NCI-H2081 (cell line): ENCODE results near the gene EPYC.

Experiments
- DNase-seq, 2 experiments: peaks; one replicate each; lab custom pipeline; 2025; lab: John Stamatoyannopoulos, UW

EPYC gene

GRCh38 chr12:90954921-90955320 is 49.9 kb downstream of the EPYC start, which contains the start of gene CCER1:
CCER1 (minus strand) TSS chr12:90955176; CDS start chr12:90954742, 434 bp downstream.
- DNase-seq: no peak

GRCh38 chr12:90954428-90954827 is 50.3 kb downstream of the EPYC start:
- no peak for DNase-seq

DNA sequence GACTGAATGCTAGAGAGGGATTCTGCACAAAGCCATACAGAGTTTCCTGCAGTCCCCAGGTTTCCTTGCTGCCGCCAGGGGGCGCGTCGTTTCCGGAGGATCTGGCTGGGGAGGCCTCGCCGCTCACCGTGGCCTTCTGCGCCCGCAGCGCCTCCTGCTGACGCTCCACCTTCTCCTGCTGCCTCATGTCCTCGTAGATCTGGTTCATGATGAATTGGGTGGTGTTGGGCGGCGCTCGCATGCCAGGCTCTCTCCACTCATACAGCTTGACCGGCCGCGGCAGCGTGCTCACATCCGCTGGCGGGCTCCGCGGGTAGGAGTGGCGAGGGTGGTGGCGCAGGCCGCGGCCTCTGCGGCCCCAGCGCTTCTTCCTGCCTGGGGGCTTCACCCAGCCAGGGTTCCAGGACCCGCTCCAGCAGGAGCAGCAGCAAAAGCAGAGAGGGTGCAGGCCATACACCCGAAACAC is 50.8 kb downstream of the EPYC start:
- no peak for DNase-seq

DNA sequence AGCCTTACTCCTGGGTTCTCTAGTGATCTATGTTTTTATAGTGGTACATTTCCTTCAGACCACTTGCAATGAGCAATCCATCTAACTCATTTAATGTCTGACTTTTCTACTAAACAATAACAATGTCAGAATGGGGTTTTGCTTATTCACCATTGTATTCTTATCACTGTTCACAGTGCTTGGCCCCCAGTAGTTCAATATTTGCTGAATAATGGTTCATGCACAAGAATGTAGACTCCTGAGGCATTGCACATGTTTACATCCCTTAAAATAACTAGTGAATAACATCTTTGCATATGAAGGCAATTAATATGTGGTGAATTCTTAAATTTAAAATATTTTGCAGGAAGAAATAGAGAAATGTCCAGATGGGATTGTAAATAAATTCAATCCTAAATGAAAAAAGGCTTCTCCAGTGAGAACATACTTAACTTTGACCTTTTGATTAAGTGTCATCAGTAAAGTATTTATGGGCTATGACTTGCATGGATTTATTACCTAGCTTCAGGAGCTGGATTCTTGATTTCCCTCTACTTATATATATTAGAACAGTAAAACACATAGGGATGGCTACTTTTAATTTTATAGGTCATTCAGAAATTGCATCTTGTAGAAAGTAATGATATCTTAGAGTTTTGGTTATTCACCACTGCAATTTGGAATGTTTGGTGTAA is 53.2 kb downstream of the EPYC start:
- no peak for DNase-seq

DNA sequence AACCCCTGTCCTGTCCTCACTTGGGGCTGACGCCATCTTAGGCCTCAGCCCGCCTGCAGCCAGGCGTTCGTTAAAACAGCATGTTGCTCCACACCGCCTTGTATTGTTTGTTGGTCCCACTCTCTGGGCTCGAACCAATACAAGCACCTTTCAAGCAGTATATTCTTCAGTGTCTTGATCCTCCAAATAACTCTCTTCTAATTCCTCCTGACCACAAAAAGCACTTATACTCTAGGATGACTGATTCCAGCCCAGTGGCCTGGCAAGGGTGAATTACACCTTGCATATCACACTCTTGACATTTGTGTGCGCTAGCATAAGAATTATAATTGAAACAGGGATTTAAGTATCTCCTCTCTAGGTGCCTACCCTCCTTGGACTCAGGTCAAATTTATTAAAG is 56.9 kb downstream of the EPYC start:
- DNase-seq: no peak

DNA sequence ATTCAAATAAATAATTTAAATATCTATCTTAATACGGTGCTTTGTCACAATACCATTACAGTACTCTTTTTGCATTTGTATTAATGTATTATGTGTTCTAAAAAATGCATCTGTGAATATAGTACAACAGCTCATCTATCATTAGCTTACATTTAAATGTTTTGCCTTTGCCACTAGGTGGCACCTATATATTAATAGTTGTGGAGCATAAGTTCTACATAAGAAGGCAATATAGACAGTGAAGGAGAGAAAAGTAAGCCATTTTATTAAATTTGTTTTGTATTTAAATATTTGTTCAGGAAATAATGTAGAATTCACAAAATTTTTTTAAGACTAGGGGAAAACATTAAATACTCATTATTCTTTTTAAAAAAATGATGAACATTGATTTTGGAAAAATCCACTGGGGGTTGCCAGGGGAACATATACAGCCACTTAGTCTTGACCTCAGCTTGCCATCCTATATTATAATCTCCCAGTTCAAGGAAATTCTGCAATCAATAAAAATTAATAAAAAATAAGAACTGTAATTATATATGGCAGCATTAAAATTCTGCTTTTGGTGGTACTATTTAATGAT is 59.6 kb downstream of the EPYC start:
- DNase-seq: peak; percentile 31 to 41

- no peak for DNase-seq
Observed at GRCh38 chr12:90943255-90943654, 61.5 kb downstream of the EPYC start.

DNA sequence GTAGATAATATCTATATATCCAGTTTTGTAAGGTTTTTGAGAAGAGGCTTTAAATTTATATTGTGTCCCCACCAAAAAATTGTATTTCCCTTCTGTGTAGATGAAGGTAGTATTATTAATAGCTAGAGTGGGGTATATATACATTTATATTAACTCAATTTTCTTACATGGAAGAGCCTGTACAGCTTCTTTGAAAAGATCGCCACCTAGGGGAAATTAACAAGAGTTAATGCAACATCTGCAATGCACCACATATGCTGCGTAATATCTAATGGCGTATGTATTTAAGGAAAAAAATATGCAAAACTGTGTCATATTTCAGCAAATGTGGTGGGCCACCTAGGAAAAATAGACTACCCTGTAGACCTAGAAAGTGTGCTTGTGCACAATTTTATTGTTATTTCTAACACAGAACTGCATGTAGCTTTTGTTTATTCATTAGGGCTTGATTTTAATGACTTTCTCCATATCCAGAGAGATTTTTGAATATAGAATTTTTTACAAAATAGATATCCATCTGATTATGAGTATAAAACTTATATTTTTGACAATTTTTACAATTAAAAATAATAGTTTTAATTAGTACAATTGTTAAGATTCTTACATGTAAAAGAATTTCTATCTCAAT is 63.8 kb downstream of the EPYC start:
- peak; percentile 60 to 69 for DNase-seq

GRCh38 chr12:90939382-90939781 is 65.4 kb downstream of the EPYC start:
- DNase-seq: no peak

DNA sequence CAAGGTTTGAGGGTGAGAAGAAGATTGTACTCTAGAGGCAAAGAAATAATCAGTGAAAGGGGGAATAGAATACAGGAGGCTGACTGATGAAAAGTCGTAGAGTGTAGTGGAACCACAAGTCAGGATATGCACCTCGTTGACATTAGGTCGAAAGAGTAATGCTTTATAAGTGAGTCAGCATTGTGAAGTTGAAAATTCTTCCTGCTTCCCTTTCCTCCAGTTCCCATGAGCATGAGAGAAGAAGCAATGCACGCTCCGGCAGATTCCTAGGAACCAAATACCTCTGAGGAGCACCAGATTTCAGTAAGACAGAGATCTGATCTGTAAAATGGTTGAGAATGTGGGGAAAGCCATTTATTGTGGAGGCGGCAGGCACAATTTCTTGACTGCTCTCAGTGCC is 66.3 kb downstream of the EPYC start:
- no peak for DNase-seq

DNA sequence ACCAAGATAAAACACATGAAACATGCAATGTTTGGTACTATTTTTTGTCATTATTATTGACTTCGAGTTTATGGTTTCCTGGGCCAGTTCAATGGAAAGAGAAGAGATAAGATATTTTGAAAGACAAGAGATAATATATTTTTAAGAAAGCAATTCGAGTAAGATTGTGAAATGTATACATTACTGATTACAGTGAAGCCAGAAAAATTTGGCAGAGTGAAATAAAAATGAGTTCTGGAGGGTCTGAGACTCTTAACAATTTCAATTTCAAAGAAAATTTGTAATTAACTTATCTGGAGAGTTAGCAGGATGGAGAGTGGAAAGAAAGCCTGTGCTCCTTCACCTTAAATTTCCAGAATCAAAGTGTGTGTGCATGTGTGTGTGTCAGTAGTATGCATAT is 67.1 kb downstream of the EPYC start:
- no peak for DNase-seq

GRCh38 chr12:90936230-90937005 is 68.4 kb downstream of the EPYC start:
- DNase-seq: no peak

DNA sequence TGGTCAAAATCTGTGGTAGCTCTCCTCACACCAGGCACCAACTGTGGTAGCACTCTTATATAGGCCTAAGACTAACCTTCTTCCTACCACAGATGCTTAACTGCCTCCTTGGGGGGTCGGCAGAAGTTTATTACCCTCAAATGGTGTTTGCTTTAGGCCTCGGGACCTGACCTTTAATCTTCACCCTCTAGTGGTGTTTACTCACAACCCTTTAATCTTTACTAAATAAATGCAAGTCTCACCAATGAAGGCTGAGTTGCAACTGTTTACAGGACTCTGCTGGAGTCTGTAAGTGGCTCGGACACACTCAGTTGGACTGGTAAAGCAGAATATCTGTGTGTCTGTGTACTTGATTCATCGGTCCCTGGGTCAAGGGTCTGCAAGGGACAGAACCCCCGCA is 79.2 kb downstream of the EPYC start:
- DNase-seq: no peak

GRCh38 chr12:90924406-90924805 is 80.4 kb downstream of the EPYC start:
- DNase-seq: no peak

GRCh38 chr12:90922145-90922627 is 82.6 kb downstream of the EPYC start:
- no peak for DNase-seq

GRCh38 chr12:90921536-90921935 is 83.2 kb downstream of the EPYC start:
- DNase-seq: no peak

DNA sequence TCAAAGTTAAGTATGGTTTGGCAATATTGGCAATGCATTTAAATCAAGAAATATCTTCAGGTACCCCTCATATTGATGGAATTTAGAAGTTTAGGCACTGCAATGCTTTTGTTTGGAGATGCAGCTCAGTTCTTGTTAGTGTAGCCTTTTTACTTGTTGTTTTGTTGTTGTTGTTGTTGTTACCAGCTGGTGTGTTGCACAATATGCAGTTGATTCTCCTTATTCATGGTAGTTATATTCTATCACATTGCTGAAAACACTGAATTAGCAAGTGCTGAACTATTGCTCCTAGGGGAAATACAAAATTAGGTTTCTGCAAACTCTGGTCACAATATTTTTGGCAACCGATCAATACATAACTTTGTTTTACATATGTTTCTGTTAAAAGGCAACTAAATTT is 84.5 kb downstream of the EPYC start:
- no peak for DNase-seq

- DNase-seq: no peak
Observed at GRCh38 chr12:90917431-90917830, 87.3 kb downstream of the EPYC start.

DNA sequence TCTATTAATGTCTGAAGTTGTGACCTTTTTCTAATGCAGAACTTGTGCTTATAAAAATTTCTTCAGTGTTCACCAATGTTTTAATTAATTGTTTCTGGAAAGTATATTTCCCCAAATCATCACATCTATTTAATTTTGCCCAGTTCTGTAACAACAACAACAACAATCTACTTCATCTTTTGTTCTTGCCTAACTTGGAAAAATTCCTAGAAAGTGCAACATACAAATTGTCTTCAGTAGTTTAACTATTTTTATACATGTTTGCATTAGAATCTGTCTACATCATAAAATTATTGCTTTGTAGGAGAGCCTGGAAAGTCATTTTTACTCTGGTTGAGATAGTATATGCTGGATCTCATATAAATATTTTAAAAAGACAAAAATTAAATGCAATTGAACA is 88.3 kb downstream of the EPYC start:
- DNase-seq: no peak

DNA sequence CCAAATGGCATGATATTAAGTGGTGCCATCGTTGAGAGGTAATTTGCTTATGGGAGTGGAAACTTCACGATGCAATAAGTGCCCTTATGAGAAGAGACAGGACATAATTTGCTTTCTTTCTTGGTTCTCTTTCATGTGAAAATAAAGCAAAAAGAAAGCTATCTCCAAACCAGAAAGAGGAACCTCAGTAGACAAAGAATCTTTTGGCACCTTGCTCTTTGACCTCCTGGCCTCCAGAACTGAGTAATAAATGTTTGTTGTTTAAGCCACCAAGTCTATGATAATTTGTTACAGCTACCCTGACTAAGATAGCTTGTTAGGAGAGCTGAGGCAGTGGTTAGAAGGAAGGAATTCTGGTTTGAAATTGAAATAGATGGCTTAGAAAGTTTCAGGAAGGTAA is 89.4 kb downstream of the EPYC start:
- DNase-seq: no peak
